GM18505 (cell line): ENCODE data around the gene UQCRFS1.
"Not testable (repeated sequence)": the region's sequence is repeated elsewhere in the genome, so short reads cannot be mapped to it uniquely, and the experiment has no call there.

ENCODE experiments used
- ATAC-seq: cut with Tn5 transposase; IDR thresholded peaks from one replicate; pipeline ENCODE4 v1.9.1; 2021; ENCODE audit not compliant: unreplicated experiment
- POLR2A ChIP-seq: IDR thresholded peaks from 4 replicates; pipeline ENCODE4 v1.6.1; 2011; ENCODE audit warnings: borderline replicate concordance; ENCODE audit not compliant: insufficient read depth, insufficient read length; ENCODE audit errors: extremely low read depth

UQCRFS1 gene

GRCh38 chr19:29212648-29213573 lies at the start of gene UQCRFS1:
TSS of gene UQCRFS1 (minus strand) at chr19:29213151. CDS start at chr19:29213118, 33 bp downstream.
- peak; percentile 97 for ATAC-seq
- TF ChIP-seq POLR2A, result peak; percentile 66

GRCh38 chr19:29262085-29262484 lies 49.1 kb upstream of the UQCRFS1 start:
- no peak for TF ChIP-seq POLR2A
- no peak for ATAC-seq

GRCh38 chr19:29260477-29261317 lies 47.7 kb upstream of the UQCRFS1 start:
- TF ChIP-seq POLR2A, result no peak
- ATAC-seq, result no peak

GRCh38 chr19:29259867-29260281 lies 46.9 kb upstream of the UQCRFS1 start:
- ATAC-seq, result no peak
- no peak for TF ChIP-seq POLR2A

GRCh38 chr19:29259153-29259552 lies 46.2 kb upstream of the UQCRFS1 start:
- no peak for ATAC-seq
- no peak for TF ChIP-seq POLR2A

GRCh38 chr19:29256516-29256915 lies 43.6 kb upstream of the UQCRFS1 start:
- ATAC-seq, result no peak
- no peak for TF ChIP-seq POLR2A

GRCh38 chr19:29255912-29256311 lies 43.0 kb upstream of the UQCRFS1 start:
- no peak for ATAC-seq
- TF ChIP-seq POLR2A, result no peak

- TF ChIP-seq POLR2A, result no peak
- no peak for ATAC-seq
Measured at GRCh38 chr19:29255006-29255405, 42.1 kb upstream of the UQCRFS1 start.

GRCh38 chr19:29249798-29250197 lies 36.8 kb upstream of the UQCRFS1 start:
- not testable (repeated sequence) for ATAC-seq

- no peak for ATAC-seq
- no peak for TF ChIP-seq POLR2A
Measured at GRCh38 chr19:29248332-29248844, 35.4 kb upstream of the UQCRFS1 start.

GRCh38 chr19:29247872-29248271 lies 34.9 kb upstream of the UQCRFS1 start:
- TF ChIP-seq POLR2A, result no peak
- ATAC-seq, result no peak

- ATAC-seq, result no peak
- no peak for TF ChIP-seq POLR2A
Measured at GRCh38 chr19:29247471-29247870, 34.5 kb upstream of the UQCRFS1 start.

- no peak for TF ChIP-seq POLR2A
- no peak for ATAC-seq
Measured at GRCh38 chr19:29247051-29247450, 34.1 kb upstream of the UQCRFS1 start.
